ENCODE data around the gene HOXD12.

The HOXD12 gene

DNA sequence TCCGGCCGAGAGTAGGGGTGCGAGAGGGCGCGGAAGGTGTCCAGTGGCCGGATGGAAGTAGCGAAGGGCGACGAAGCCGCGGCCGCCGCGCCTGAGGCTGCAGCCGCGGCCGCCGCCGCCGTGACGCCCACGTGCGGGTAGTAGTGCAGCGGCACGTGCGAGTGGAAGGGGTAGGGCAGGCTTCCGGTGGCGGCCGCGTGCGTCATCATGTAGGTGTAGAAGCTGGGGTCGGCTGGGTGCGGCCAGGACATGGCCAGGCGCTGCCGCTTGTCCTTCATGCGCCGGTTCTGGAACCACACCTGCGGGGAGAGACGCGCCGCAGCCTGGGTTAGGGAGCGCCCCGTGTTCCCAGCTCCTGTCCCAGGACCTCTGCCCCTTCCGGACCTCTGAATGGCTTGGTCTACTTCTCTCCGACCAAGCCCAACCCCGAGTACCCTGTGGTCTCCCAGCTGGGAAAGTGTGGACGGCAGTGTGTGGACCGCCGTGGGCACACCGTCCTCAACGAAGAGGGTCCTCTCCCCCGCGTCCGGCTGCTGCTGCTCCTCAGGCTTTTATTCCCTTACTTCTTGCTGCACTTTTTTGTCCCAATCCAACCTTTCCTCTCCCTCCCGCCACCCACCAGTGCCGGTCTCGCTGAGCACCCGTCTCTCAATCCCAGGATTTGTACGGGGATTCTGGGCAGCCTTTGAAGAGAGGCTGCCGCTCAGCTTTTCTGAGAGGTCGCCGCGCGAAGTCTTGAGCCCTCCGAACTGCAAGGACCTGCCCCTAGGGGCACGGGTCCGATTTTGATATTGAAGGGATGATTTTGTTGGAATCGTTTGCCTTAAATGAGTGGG is 18.8 kb upstream of the HOXD12 start:
- DNase-seq (ENCODE audit: low read depth): no peak

DNA sequence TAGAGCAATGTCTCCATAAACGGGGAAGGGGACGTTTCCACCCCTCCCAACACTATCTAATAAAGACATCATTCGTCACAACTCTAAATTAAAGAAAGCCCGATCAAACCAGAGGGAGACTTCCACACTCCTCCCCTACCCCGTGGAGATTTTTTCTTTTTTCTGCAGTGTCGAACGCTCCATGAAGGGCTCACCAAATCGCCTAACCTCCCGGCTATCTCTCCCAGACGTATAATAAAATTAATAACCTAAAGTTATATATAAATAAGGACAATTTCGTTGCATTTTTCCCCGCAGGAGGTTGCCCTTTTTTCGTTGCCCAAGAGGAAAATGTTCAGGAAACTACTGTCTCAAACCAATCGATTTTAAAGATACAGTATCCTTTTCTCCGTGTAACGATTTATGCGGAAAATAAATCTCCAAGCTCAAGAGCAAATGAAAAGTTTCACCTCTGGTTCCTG is 18.2 kb upstream of the HOXD12 start:
- no peak for DNase-seq (ENCODE audit: low read depth)

GRCh38 chr2:176081837-176082524 is 17.6 kb upstream of the HOXD12 start:
- no peak for DNase-seq (ENCODE audit: low read depth)

DNA sequence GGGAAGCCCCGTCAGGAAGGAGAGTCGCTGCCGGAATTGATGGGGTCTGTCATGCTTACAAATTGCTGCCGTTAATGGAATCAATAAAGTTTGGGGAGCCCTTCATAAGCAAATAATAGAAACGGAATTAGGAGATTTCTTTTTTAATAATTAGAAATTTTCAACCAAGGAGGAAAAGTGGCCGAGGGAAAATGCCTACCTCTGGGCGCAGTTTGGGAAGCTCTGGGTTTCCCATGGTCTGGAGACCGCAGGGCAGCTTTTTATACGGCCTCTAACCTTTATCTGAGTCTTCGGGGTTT is 17.1 kb upstream of the HOXD12 start:
- no peak for DNase-seq (ENCODE audit: low read depth)

GRCh38 chr2:176082824-176083751 is 16.5 kb upstream of the HOXD12 start:
- DNase-seq (ENCODE audit: low read depth): no peak

DNA sequence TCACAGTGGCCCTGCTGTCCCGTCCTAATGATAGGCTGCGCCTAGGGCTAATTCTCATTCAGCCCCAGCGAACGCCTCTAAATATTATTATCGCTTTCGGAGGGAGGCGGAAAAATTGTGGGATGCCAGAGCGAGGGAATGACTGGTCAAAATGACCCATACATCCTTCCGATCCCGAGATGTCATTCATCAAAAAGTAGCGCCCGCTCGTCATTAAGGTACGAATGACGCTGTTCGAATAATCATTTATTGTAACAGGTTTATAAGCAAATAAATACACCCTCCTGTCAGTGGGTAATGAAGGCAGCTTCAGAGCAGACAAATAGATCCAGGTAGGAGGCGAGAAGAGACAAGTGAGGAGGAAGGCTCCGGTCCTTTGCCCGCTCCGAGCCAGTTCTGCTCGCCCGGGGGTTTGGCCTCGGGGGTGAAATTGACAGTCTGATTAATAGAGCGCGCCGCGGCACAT is 15.8 kb upstream of the HOXD12 start, which contains the start of gene EVX2:
Gene EVX2 (minus strand): TSS at position 167 of the 466 bp plus-strand sequence. CDS start 186 bp downstream, outside the sequence.
- no peak for DNase-seq (ENCODE audit: low read depth)

GRCh38 chr2:176084611-176085119 is 14.9 kb upstream of the HOXD12 start:
- no peak for DNase-seq (ENCODE audit: low read depth)

GRCh38 chr2:176085120-176085788 is 14.3 kb upstream of the HOXD12 start:
- DNase-seq (ENCODE audit: low read depth): no peak

- no peak for DNase-seq (ENCODE audit: low read depth)
These were observed 13.5 kb upstream of the HOXD12 start for GRCh38 chr2:176085861-176086771.

- DNase-seq (ENCODE audit: low read depth): no peak
These were observed 12.1 kb upstream of the HOXD12 start for GRCh38 chr2:176087330-176088047.

GRCh38 chr2:176088048-176088936 is 11.3 kb upstream of the HOXD12 start:
- DNase-seq (ENCODE audit: low read depth): no peak

DNA sequence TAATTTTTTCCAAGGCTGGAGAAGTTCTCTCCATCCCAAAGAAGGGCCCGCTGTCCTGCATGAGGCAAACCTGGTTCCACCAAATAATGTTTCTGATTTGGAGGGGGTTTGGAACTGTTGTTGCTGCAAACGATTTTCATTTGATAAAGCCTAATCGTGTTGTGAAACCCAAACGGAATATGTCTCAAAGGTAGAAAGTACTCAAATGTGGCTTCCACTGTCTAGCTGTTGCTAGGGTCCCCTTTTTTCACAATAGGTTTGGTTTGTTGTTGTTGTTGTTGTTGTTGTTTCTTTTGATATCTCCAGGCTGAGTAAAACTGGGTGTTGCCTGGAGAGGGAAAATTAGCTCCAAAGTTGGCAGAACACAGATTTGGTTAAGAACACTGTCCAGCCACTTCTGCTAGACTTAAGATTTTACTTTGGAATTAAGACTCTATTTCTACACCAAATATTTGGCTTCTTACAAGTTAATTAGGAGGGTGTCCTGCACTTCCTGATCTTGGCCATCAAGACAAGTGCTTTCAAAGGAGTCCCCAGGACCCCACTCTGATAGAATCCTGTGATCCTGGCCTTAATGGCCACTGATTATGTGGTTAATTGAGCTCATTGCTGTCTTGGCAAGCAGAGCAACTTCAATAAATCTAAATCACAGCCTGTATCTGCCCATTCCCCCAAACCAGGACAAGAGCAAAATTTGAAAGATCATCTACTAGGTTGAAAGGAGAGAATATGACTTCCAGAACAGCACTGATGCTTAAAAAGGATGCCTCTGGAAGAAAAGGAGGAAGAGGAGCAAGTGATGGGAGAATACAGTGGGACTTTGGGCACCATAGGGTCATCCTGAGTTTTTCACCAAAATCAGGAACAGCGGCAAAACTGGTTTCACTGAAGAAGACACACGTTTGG is 10.4 kb upstream of the HOXD12 start:
- no peak for DNase-seq (ENCODE audit: low read depth)

DNA sequence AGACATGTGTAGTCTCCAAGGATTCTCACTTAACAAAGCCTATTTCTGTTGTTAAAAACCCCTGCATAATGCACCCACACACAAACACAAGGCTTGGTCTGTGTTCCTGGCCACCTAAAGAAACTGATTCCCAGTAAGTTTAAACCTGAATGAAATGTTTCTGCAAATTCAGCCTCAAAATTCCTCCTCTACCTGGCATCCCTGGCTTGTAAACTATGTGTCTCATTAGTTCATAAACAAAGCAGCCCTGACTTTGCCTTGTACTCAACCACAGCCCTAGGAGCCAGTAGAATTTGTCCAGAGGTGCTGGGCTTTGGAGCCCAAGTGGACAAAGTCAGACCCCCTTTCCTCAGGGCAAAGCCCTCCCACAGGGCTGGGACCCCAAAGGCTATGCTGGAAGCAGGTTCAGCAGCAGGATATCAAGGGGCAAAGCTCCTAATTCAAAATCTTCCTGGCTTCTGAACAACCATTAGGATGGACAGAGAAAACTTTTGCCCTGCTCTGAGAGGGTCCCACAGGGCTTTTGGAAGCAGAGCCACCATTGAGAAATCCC is 9.7 kb upstream of the HOXD12 start:
- no peak for DNase-seq (ENCODE audit: low read depth)

DNA sequence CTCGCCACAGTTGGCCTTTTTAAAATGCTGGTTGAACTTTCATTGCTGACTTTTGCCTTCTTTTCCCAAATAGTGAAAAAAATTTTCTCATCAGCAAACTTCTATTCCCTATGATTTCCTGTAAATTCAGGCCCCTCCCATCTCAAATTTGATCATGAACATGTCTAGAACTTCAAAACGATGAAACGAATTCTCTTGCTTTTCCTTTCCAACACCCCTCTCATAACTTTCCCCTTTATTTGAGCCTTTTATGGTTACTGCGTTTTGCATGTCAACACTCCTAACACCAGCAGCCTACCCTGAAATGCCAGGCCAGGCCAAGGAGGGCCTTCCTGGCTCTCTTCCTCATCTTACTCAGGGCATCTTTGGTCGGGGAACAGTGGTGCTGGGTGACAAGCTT is 8.7 kb upstream of the HOXD12 start:
- DNase-seq (ENCODE audit: low read depth): no peak

GRCh38 chr2:176091329-176092258 is 8.0 kb upstream of the HOXD12 start:
- no peak for DNase-seq (ENCODE audit: low read depth)

Measured in stimulated activated CD8-positive, alpha-beta memory T cell treated with anti-CD3 and anti-CD28 coated beads, Interleukin-12 subunit alpha, Interleukin-12 subunit beta, amount 100 ng/mL, for 1 hour (primary cell).